ENCODE data around the gene EPHA4. TPM values are rescaled to one million over a fixed set of nuclear protein-coding genes. Genes with fewer than 3 reads are reported as not detected.

Gene EPHA4
- total and polyA plus RNA-seq, 11 donors: 4.2 to 35.2 (median 19.5) TPM

GRCh38 chr2:221494556-221494955 lies 77.5 kb downstream of the EPHA4 start:
- intact Hi-C loops (cut with DNase I): no loop called here
- DNase-seq (no peak), ATAC-seq (no peak)
- no peaks in the 10 kb centered on the region for H3K9me3 ChIP-seq
- peaks cover 0 to 4% (median 0%) of the 10 kb centered on the region in 12 donors for H3K4me1 ChIP-seq
- H3K36me3 ChIP-seq: no peaks in the 10 kb centered on the region
- WGBS, 4 donors: 78 to 87% (median 83%) methylated on average over 3 of the region's 3 CpGs
- no peaks in the 10 kb centered on the region for H3K27me3 ChIP-seq
- TF ChIP-seq, protein P1, sequence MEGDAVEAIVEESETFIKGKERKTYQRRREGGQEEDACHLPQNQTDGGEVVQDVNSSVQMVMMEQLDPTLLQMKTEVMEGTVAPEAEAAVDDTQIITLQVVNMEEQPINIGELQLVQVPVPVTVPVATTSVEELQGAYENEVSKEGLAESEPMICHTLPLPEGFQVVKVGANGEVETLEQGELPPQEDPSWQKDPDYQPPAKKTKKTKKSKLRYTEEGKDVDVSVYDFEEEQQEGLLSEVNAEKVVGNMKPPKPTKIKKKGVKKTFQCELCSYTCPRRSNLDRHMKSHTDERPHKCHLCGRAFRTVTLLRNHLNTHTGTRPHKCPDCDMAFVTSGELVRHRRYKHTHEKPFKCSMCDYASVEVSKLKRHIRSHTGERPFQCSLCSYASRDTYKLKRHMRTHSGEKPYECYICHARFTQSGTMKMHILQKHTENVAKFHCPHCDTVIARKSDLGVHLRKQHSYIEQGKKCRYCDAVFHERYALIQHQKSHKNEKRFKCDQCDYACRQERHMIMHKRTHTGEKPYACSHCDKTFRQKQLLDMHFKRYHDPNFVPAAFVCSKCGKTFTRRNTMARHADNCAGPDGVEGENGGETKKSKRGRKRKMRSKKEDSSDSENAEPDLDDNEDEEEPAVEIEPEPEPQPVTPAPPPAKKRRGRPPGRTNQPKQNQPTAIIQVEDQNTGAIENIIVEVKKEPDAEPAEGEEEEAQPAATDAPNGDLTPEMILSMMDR (IDR thresholded peaks at IDR 0.05): no peak
- TF ChIP-seq POLR2A (IDR thresholded peaks at IDR 0.05): no peak
- no peak overlapping the region for H3K4me3 ChIP-seq
- H3K27ac ChIP-seq: no peak overlapping the region

DNA sequence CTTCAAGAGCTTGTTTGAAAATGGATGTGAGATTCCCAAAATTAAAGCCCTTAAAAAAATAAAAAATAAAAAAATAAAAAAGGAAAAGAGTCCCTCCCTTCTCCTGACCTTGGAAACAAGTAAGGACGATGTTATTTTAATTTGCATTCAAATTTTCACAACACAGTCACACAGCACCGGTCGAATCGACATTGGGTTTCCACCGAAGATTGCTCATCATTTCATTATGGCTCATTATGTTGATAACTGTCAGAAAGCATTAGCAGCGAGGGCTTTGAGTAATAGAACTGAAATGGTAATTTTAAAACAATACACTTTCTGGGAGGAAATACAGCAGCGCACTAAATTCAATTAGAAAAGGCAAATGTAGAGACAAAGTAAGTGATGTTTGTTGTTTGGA lies 78.7 kb downstream of the EPHA4 start:
- 77 to 92% (median 91%) methylated on average over 7 of the region's 7 CpGs for WGBS, 4 donors
- Histone ChIP-seq H3K36me3 (no peaks in the 10 kb centered on the region), H3K27ac (no peak overlapping the region), H3K27me3 (no peaks in the 10 kb centered on the region), H3K4me1 (peaks cover 0 to 4% (median 0%) of the 10 kb centered on the region in 12 donors), H3K4me3 (no peak overlapping the region), H3K9me3 (no peaks in the 10 kb centered on the region)
- no peak for ATAC-seq
- intact Hi-C loops (cut with DNase I): no loop called here
- no peak for DNase-seq
- TF ChIP-seq, protein P1 (IDR thresholded peaks at IDR 0.05): no peak
- no peak for TF ChIP-seq POLR2A (IDR thresholded peaks at IDR 0.05)

DNA sequence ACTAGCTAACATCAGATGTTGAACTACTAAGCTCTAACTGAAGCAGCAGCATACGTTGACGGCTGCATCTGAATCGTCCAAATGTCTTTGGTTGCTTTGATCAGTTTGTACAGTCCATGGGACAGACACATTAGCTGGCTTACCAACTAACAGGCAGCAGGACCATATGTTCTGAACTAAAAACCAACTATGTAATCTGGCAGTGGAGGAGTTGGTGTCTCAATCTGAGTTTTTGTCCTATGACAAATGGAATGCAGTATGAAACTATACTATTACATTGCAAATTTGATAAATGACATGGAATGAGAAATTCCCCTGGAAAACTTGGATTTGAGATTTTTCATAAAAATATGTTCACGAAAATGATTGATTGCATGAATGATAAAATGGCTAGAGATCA lies 79.5 kb downstream of the EPHA4 start:
- DNase-seq: no peak

GRCh38 chr2:221490506-221491060 lies 81.5 kb downstream of the EPHA4 start:
- H3K4me3 ChIP-seq: no peak overlapping the region
- H3K9me3 ChIP-seq: no peaks in the 10 kb centered on the region
- H3K27me3 ChIP-seq: no peaks in the 10 kb centered on the region
- H3K27ac ChIP-seq: no peak overlapping the region
- no peaks in the 10 kb centered on the region for H3K36me3 ChIP-seq
- DNase-seq: no peak
- TF ChIP-seq POLR2A (IDR thresholded peaks at IDR 0.05): no peak
- TF ChIP-seq, protein P1 (IDR thresholded peaks at IDR 0.05): no peak
- H3K4me1 ChIP-seq: peaks cover 0 to 12% (median 0%) of the 10 kb centered on the region in 12 donors
- WGBS, 4 donors: 57 to 58% (median 57%) methylated on average over 3 of the region's 3 CpGs
- no peak for ATAC-seq
- intact Hi-C loops (cut with DNase I): no loop called here

More for the DNA sequence above, 79.5 kb downstream of the EPHA4 start:
- no peak overlapping the region for H3K27ac ChIP-seq
- intact Hi-C loops (cut with DNase I): no loop called here
- no peaks in the 10 kb centered on the region for H3K27me3 ChIP-seq
- no peaks in the 10 kb centered on the region for H3K9me3 ChIP-seq
- peaks cover 0 to 11% (median 0%) of the 10 kb centered on the region in 12 donors for H3K4me1 ChIP-seq
- TF ChIP-seq POLR2A (IDR thresholded peaks at IDR 0.05): no peak
- TF ChIP-seq, protein P1 (IDR thresholded peaks at IDR 0.05): no peak
- 76 to 92% (median 83%) methylated on average over 4 of the region's 4 CpGs for WGBS, 4 donors
- no peak for ATAC-seq
- no peak overlapping the region for H3K4me3 ChIP-seq
- no peaks in the 10 kb centered on the region for H3K36me3 ChIP-seq
